LNCAP (cell line): ENCODE data around the gene CCDC34.

Experiments used
- TF ChIP-seq, protein P1 (sequence below): fragments of 450-650 bp; IDR thresholded peaks from 2 replicates; pipeline ENCODE4 v1.5.1; 2017; ENCODE audit warnings: mild to moderate bottlenecking

Gene CCDC34

DNA sequence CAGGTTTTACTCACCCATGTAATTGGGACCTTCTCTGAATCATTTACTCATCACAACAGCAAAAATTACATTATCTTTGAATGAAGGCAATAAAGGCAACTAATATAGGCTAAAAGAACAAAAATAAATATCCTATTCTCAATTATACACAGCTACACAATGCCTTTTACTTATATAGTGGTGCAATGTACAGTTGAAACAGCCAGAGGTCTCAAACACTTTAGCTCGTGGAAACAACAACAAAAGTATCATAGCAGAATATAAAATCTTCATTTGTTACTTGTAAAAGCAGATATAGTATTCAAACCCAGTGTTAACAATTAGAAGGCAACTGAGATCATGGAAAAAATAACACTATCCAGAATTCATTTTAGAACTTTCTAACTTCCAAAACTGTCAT lies 20.6 kb upstream of the CCDC34 start:
- TF ChIP-seq, protein P1, sequence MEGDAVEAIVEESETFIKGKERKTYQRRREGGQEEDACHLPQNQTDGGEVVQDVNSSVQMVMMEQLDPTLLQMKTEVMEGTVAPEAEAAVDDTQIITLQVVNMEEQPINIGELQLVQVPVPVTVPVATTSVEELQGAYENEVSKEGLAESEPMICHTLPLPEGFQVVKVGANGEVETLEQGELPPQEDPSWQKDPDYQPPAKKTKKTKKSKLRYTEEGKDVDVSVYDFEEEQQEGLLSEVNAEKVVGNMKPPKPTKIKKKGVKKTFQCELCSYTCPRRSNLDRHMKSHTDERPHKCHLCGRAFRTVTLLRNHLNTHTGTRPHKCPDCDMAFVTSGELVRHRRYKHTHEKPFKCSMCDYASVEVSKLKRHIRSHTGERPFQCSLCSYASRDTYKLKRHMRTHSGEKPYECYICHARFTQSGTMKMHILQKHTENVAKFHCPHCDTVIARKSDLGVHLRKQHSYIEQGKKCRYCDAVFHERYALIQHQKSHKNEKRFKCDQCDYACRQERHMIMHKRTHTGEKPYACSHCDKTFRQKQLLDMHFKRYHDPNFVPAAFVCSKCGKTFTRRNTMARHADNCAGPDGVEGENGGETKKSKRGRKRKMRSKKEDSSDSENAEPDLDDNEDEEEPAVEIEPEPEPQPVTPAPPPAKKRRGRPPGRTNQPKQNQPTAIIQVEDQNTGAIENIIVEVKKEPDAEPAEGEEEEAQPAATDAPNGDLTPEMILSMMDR, result no peak

DNA sequence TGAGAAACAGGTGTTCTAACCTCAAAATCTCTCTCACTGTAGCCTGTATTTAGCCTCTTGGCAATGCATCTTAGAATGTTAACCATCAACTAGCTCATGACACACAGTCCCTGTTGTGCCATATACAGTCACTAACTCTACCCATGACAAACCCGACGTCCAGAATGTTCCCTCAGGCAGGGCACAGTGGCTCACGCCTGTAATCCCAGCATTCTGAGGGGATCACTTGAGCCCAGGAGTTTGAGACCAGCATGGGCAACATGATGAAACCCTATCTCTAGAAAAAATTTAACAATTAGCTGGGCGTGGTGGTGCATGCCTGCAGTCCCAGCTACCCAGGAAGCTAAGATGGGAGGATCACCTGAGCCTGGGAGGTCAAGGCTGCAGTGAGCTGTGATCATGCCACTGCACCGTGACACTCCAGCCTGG lies 18.2 kb upstream of the CCDC34 start:
- TF ChIP-seq, protein P1, result no peak

DNA sequence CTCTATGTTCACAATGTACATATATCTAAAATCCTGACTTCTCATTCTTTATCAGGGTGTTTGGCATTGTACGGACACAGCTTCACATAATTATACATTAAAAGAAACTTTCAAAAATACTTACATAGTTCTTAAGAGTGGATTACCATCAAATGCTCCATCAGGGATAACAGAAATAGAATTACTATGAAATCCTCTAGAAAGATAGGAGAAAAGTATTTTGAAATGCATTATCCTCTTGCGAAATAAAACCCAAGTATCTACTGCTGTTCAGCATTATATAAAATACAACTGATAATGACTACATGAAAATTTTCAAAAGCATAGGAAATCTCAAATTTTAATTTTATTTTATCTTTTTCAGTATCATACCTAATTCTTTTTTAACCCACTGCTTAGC lies 17.8 kb upstream of the CCDC34 start:
- TF ChIP-seq, protein P1, result no peak

DNA sequence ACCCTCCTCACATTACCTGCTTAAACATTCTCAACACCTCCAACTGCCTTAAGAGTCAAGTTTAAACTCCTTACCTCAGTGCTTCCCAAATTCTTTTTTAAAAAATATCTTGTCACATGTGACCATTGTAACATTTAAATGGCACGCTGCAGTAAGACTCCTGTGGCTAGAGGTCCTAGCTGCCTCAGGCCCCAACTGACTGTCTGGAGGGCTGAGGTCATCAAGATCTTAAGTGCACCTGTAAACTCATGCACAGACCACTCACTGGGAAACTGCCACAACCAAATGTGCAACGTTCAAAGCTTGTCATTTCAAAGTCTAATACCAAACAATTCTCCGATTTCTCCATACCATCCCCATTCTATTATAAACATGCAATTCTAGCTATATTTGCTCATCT lies 16.4 kb upstream of the CCDC34 start:
- TF ChIP-seq, protein P1, result no peak

DNA sequence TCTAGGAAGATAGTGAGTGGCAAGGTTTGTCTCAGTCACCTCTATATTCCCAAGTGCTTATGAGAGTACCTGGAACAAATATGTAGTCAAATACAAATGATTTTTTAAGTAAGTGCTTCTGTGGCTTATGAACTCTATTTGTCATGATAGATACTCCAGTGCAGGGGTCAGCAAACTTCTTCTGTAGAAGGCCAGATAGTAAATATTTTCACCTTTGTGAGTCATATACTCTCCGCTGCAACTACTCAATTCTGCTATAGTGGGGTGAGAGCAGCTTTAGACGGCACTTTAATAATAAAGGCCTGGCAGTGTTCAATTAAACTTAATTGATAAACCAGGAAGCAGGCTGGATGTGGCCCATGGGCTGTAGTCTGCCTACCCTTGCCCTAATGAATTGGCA lies 12.4 kb upstream of the CCDC34 start:
- TF ChIP-seq, protein P1, result no peak

DNA sequence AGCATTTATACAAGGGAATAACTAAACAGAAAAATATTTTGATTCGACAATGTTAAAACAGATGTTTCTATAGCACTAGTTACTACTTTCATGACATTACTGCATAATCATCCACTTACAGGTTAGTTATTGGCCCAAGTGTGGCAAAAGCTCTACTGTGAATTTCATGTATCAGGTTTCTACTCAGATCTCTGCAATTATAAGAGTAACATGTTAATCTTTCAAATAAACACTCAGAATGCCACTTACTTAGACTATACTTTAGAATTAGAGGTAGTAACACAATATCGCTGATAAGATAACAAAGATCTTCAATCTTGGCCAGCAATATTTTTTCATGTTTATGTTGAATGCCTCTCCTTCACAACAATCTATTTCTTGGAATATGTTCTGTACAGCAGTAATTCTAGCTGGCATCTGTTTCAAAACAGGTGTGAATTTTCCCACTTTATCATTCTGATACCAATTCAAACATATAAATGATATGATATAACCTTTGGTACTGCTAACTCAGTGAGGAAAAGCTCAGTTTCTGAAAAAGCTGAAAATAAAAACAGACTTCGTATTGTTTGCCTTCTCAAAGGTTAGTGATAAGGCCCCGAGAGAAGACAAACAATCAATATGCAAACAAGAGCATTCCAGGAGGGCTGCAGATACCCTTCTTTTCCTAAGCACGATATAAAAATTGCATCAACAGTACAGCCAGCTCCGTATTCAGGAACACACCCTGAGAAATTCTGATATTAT lies 11.0 kb upstream of the CCDC34 start:
- TF ChIP-seq, protein P1, result no peak

DNA sequence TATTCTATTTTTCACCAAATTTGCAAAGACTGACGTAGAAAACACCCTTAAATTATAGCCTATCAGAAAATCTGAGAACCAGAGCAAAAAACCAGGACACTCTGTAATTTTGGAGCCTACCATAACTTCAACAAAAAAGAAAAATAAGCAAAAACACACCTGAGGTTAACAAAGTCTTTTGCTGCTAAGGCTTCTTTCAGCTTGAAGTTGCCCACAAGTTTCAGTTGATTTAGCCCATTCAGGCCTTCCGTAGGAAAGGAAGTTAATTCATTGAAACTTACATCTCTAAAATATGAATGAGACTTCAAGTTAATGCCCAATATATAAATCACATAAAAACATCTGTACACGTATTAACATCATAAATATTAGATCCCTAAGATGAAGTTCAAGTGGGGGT lies 10.4 kb upstream of the CCDC34 start:
- TF ChIP-seq, protein P1, result no peak

DNA sequence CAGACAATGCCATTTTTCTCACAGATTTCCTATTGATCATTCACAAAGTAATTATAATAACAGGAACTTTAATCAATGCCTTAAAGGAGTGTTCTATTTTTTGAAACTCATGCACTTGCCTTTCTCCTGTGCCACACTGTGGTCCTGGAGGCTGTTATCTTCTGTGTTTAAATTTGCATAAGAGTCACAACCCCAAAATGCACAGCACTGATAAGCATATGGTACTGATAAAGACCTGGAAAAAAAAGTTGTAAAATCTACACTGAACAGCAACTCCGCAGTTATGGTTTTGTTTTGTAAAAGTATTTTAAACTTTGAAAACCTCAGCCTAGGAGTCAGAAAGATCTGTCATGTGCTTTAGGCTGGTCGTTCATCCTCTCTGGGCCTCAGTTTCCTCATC lies 9.1 kb upstream of the CCDC34 start:
- TF ChIP-seq, protein P1, result no peak
